Esophagus muscularis mucosa (tissue), 3 donors: ENCODE data around the gene CD300LF.

Experiments used
- EP300 ChIP-seq: sonication (generic); formaldehyde crosslinking; IDR thresholded peaks from one replicate; pipeline ENCODE4 v1.6.1; 2017; ENCODE audit warnings: antibody characterized with exemption
- TF ChIP-seq, protein P1 (sequence below), 3 experiments: fragments of 200-600 bp in 2 of 3; fragments of 450-650 bp in 1 of 3; sonication (generic) in 2 of 3; IDR thresholded peaks; one replicate each; pipeline ENCODE4 v1.5.1; 2017 to 2019; ENCODE audit warnings: antibody characterized with exemption in 3 of 3, mild to moderate bottlenecking in 2 of 3, moderate library complexity in 1 of 3

DNA sequence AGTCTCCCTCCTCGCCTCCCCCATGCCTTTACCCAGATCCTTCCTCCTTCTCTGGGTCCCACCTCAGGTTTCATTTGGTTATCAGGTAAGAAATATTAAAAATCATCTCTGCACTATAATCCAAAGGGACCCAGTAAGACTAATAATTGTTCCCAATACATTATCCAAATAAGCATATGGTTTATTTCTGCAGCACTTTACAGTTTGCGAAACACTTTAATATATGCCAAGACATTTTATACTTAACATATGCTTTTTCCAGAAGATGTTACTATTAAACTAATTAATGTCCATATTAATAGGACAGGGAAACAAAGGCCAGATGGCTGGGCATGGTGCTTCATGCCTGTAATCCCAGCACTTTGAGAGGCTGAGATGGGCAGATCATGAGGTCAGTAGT is 33.3 kb downstream of the CD300LF start:
- no peak for TF ChIP-seq EP300
- TF ChIP-seq, protein P1, sequence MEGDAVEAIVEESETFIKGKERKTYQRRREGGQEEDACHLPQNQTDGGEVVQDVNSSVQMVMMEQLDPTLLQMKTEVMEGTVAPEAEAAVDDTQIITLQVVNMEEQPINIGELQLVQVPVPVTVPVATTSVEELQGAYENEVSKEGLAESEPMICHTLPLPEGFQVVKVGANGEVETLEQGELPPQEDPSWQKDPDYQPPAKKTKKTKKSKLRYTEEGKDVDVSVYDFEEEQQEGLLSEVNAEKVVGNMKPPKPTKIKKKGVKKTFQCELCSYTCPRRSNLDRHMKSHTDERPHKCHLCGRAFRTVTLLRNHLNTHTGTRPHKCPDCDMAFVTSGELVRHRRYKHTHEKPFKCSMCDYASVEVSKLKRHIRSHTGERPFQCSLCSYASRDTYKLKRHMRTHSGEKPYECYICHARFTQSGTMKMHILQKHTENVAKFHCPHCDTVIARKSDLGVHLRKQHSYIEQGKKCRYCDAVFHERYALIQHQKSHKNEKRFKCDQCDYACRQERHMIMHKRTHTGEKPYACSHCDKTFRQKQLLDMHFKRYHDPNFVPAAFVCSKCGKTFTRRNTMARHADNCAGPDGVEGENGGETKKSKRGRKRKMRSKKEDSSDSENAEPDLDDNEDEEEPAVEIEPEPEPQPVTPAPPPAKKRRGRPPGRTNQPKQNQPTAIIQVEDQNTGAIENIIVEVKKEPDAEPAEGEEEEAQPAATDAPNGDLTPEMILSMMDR (IDR thresholded peaks at IDR 0.05) = no peak
